VCaP (cell line): Measurements from ENCODE around the gene DDX19B.
"Not testable (repeated sequence)": the region's sequence is repeated elsewhere in the genome, so short reads cannot be mapped to it uniquely, and the experiment has no call there.

Experiments
- H3K27ac ChIP-seq: fragments of 450-650 bp; 2 replicates; pipeline ENCODE4 v1.5.1; 2017
- CTCF ChIP-seq: fragments of 450-650 bp; conservative IDR thresholded peaks from 2 replicates; pipeline ENCODE4 v1.5.1; 2017; ENCODE audit warnings: mild to moderate bottlenecking, moderate library complexity

DDX19B gene

GRCh38 chr16:70290949-70291519, 8.0 kb upstream of the DDX19B start:
- no peak overlapping the region for H3K27ac ChIP-seq
- no peak for TF ChIP-seq CTCF

- not testable (repeated sequence) for H3K27ac ChIP-seq
Measured at GRCh38 chr16:70292148-70292547, 6.8 kb upstream of the DDX19B start.

- no peak for TF ChIP-seq CTCF
- no peak overlapping the region for H3K27ac ChIP-seq
Measured at GRCh38 chr16:70294385-70295025, 4.5 kb upstream of the DDX19B start.

- no peak overlapping the region for H3K27ac ChIP-seq
- TF ChIP-seq CTCF, result no peak
Measured at GRCh38 chr16:70295634-70296033, 3.4 kb upstream of the DDX19B start.

- no peak for TF ChIP-seq CTCF
- H3K27ac ChIP-seq, result no peak overlapping the region
Measured at GRCh38 chr16:70301121-70301520, 2.1 kb downstream of the DDX19B start.

- TF ChIP-seq CTCF, result no peak
- no peak overlapping the region for H3K27ac ChIP-seq
Measured at GRCh38 chr16:70302745-70303144, 3.8 kb downstream of the DDX19B start.

GRCh38 chr16:70304892-70305448, 6.0 kb downstream of the DDX19B start:
- TF ChIP-seq CTCF, result no peak
- H3K27ac ChIP-seq, result no peak overlapping the region

GRCh38 chr16:70306880-70307279, 7.9 kb downstream of the DDX19B start:
- no peak for TF ChIP-seq CTCF
- no peak overlapping the region for H3K27ac ChIP-seq

- H3K27ac ChIP-seq, result not testable (repeated sequence)
Measured at GRCh38 chr16:70307726-70308125, 8.7 kb downstream of the DDX19B start.
